Activated CD8-positive, alpha-beta memory T cell treated with anti-CD3 and anti-CD28 coated beads, Interleukin-2, amount 50 U/mL, for 1 hour (primary cell): ENCODE measurements around the gene SFXN5.

Experiments used
- DNase-seq: peaks from one replicate; pipeline ENCODE4 v3.0.0-alpha.2; 2020; ENCODE audit errors: extremely low read depth

The SFXN5 gene

GRCh38 chr2:72900191-72900825, 171.2 kb downstream of the SFXN5 start:
- DNase-seq: no peak

DNA sequence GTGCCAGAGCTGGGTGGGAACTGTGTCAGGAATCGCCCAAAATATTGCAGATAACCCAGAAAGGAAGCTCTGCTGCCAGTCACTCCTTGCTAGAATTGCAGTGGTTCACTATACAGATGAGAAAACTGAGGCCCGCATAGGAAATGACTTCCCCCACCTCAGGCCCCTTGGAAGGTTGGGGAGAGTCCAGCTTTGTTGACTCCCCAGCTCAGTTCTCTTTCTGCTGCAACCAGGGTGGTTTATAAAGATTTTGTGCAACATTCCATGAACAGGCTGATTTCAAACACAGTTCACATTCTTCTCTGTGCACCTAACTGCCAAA, 173.0 kb downstream of the SFXN5 start:
- no peak for DNase-seq

- no peak for DNase-seq
Observed at GRCh38 chr2:72897785-72898584, 173.5 kb downstream of the SFXN5 start.

GRCh38 chr2:72896446-72896845, 175.1 kb downstream of the SFXN5 start:
- no peak for DNase-seq

GRCh38 chr2:72895759-72896281, 175.7 kb downstream of the SFXN5 start:
- no peak for DNase-seq

GRCh38 chr2:72895154-72895553, 176.4 kb downstream of the SFXN5 start:
- DNase-seq: no peak

DNA sequence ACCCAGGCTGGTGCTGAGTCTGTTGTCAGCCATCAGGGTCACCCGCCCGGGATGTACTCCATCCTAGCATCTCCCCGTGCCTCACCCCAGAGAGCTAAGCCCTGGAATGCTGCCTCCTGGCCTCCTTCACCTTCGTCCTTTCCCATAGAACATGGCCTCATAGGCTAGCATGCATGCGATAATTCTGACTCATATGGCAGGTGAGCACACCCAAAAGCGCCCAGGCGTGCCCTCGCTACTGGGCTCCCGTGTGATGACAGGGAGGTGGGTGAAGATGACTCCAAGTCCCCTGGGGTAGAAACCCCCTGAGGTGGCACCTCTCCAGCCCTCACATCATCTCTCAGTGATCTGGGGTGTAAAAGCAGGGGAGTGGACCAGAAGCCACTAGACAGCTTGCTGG, 177.0 kb downstream of the SFXN5 start:
- no peak for DNase-seq

DNA sequence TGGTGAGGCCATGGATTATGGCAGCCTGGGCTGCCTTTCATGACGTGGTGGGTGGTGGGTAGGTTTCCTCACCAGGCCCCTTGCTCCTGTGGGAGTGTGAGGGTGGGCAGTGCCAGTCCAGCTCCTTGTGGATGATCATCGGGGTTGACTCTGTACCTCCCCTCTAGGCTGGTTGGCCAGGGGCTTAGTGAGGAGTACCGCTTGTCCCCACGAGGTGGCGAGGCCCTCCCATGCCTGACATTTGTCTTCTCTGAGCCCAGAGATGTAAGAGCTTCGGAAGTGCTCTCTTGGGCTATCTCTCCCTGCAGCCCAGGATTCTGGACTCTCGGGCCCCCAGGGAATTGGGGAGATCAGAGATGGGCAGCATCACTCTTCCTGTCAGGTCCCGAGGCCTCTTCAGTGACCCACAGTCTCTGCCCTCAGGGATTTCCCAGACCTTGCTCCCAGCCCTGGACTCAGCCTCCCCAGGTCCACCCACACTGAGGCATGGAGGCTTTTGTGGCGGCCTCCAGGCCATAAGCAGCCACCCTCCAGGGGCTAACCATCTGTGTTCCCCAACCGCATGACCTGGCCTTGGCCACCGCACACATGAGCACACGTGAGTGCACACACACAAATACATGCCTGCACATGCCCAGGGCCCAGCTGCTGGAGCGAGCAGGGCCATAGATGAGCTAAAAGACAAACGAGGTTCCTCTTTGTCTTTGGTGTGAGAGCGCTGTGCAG, 177.8 kb downstream of the SFXN5 start:
- DNase-seq: no peak

DNA sequence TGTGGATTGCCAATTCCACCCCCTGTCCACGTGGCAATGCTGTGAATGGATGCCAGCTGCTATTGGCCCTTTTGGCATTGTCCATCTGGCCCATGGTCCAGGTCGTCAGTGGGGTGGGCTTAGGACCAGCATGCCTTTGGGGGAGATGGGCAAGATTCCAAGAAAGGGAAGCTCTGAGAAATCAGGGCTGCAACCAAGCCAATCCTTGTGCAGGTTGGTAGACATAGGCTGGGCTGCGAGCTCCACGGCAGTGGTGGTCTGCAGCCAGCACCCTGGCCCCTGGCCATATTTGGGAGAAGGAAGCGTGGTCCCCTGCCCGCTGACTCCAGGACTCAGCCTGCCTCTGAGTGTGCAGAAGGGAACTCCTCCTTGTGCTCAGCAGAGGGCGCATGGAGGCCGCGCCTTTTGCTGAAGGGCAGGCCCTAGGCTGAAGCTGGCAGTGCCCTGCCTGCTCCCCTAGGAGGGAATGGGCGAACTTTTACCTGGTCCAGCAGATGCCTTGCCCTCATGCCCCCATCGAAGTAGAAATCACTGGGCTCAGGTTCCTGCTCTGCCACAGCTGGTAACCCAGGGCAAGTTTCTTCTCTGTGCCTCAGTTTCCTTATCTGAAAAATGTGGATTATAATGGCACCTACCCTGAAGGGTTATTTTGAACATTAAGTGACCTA, 178.9 kb downstream of the SFXN5 start:
- DNase-seq: no peak
